HG02970 (cell line): ENCODE data around the gene TMPRSS5.
"Not testable (repeated sequence)": the region's sequence is repeated elsewhere in the genome, so short reads cannot be mapped to it uniquely, and the experiment has no call there.

Experiments
- ATAC-seq: cut with Tn5 transposase; IDR thresholded peaks from one replicate; pipeline ENCODE4 v1.9.1; 2021; ENCODE audit warnings: mild to moderate bottlenecking, moderate library complexity, moderate number of reproducible peaks; ENCODE audit not compliant: unreplicated experiment, low FRiP score

TMPRSS5 gene

GRCh38 chr11:113705871-113706655 is at the start of gene TMPRSS5:
Gene TMPRSS5, minus strand, starts transcription at chr11:113706308. Its CDS starts 84 bp downstream, at chr11:113706224.
- no peak for ATAC-seq

GRCh38 chr11:113752932-113753331 is 46.8 kb upstream of the TMPRSS5 start:
- ATAC-seq = no peak

- ATAC-seq = no peak
Observed at GRCh38 chr11:113736323-113736722, 30.2 kb upstream of the TMPRSS5 start.

- ATAC-seq = no peak
Observed at GRCh38 chr11:113732092-113732491, 26.0 kb upstream of the TMPRSS5 start.

- ATAC-seq = no peak
Observed at GRCh38 chr11:113730887-113731726, 25.0 kb upstream of the TMPRSS5 start.

GRCh38 chr11:113729456-113729855 is 23.3 kb upstream of the TMPRSS5 start:
- no peak for ATAC-seq

GRCh38 chr11:113728814-113729213 is 22.7 kb upstream of the TMPRSS5 start:
- no peak for ATAC-seq

- ATAC-seq = no peak
Observed at GRCh38 chr11:113725913-113726312, 19.8 kb upstream of the TMPRSS5 start.

GRCh38 chr11:113725407-113725806 is 19.3 kb upstream of the TMPRSS5 start:
- ATAC-seq = no peak

GRCh38 chr11:113724778-113725177 is 18.7 kb upstream of the TMPRSS5 start:
- no peak for ATAC-seq

GRCh38 chr11:113723787-113724186 is 17.7 kb upstream of the TMPRSS5 start:
- no peak for ATAC-seq

- no peak for ATAC-seq
Observed at GRCh38 chr11:113722934-113723333, 16.8 kb upstream of the TMPRSS5 start.

- ATAC-seq = no peak
Observed at GRCh38 chr11:113722221-113722620, 16.1 kb upstream of the TMPRSS5 start.

- no peak for ATAC-seq
Observed at GRCh38 chr11:113721462-113722066, 15.5 kb upstream of the TMPRSS5 start.

- ATAC-seq = not testable (repeated sequence)
Observed at GRCh38 chr11:113720478-113720877, 14.4 kb upstream of the TMPRSS5 start.

- ATAC-seq = no peak
Observed at GRCh38 chr11:113715882-113716625, 9.9 kb upstream of the TMPRSS5 start.

GRCh38 chr11:113715273-113715672 is 9.2 kb upstream of the TMPRSS5 start:
- no peak for ATAC-seq

- ATAC-seq = no peak
Observed at GRCh38 chr11:113710989-113711388, 4.9 kb upstream of the TMPRSS5 start.

- not testable (repeated sequence) for ATAC-seq
Observed at GRCh38 chr11:113703551-113703950, 2.6 kb downstream of the TMPRSS5 start.

GRCh38 chr11:113701491-113701890 is 4.6 kb downstream of the TMPRSS5 start:
- no peak for ATAC-seq
